Activated T-helper 17 cell treated with anti-CD3 and anti-CD28 coated beads, Interleukin-2, amount 50 U/mL, for 72 hours (primary cell): ENCODE data around the gene ARL8A. TPM values are rescaled to one million over a fixed set of nuclear protein-coding genes. Genes with fewer than 3 reads are reported as not detected.

ENCODE experiments used
- total RNA-seq, 2 donors: library from RNA; stranded (reverse); gene quantifications; one replicate each; pipeline ENCODE4 v1.2.3, GENCODE V29; 2022

The ARL8A gene
- total RNA-seq, 2 donors from 2014 or later, result 43.6 to 51.4 TPM

Other genes starting within 250 kb of the ARL8A start
- gene LMOD1, start 198.2 kb downstream of the ARL8A start, total RNA-seq, result not detected
- 10 to 100 TPM; 40.5 to 93.4 TPM for gene TIMM17A, start 189.2 kb downstream of the ARL8A start, total RNA-seq
- 10 to 100 TPM; 36.9 to 39.8 TPM for gene RNPEP, start 162.1 kb downstream of the ARL8A start, total RNA-seq
- under 1 TPM; 0.32 to 0.64 TPM for gene ELF3, start 134.2 kb downstream of the ARL8A start, total RNA-seq
- gene GPR37L1, start 21.8 kb downstream of the ARL8A start, total RNA-seq, result not detected
- 100 to 1,000 TPM; 238 to 281 TPM for gene PTPN7, start 15.9 kb upstream of the ARL8A start, total RNA-seq
- gene LGR6, start 49.1 kb upstream of the ARL8A start, total RNA-seq, result under 1 TPM in 1 of 2 donors, not detected in 1; 0.21 TPM
- 10 to 100 TPM; 59.7 to 83.7 TPM for gene UBE2T, start 197.2 kb upstream of the ARL8A start, total RNA-seq
- gene PPP1R12B, start 204.0 kb upstream of the ARL8A start, total RNA-seq, result 10 to 100 TPM; 21.6 to 26.0 TPM